K562 (cell line): ENCODE results near the gene UBE2H. TPM values are rescaled to one million over a fixed set of nuclear protein-coding genes. Genes with fewer than 3 reads are reported as not detected.

Experiments used
- ADNP ChIP-seq: fragments of 200-800 bp; sonication (Bioruptor generic); IDR thresholded peaks from 2 replicates; pipeline ENCODE4 v1.6.1; 2016; ENCODE audit warnings: missing genetic modification characterization, missing compliant biosample characterization
- BRCA1 ChIP-seq, 2 experiments: fragments of 450-650 bp in 1 of 2; sonication (generic) in 1 of 2; formaldehyde crosslinking in 1 of 2; IDR thresholded peaks; 2 replicates each; pipeline versions ENCODE4 v1.5.0 to v1.6.1; 2017 to 2020; ENCODE audit warnings: mild to moderate bottlenecking in 1 of 2, missing genetic modification reagents in 1 of 2
- BRD4 ChIP-seq: fragments of 200-600 bp; sonication (generic); IDR thresholded peaks from 2 replicates; pipeline ENCODE4 v1.6.1; 2017; ENCODE audit warnings: inconsistent platforms
- FOXP4 ChIP-seq: sonication (generic); formaldehyde crosslinking; IDR thresholded peaks from 2 replicates; pipeline ENCODE4 v1.8.0; 2022; ENCODE audit warnings: mild to moderate bottlenecking, missing genetic modification reagents, borderline replicate concordance
- GABPA ChIP-seq: fragments of 200-800 bp; sonication (Bioruptor generic); conservative IDR thresholded peaks from 2 replicates; pipeline ENCODE4 v1.6.1; 2016; ENCODE audit warnings: low read depth, missing genetic modification characterization, missing compliant biosample characterization
- GTF2F1 ChIP-seq: IDR thresholded peaks from 2 replicates; pipeline ENCODE4 v1.6.1; 2011; ENCODE audit warnings: low read depth, low read length, improper control_type of control experiment
- HOXB6 ChIP-seq: fragments of 250-450 bp; sonication (Bioruptor Pico); IDR thresholded peaks from 2 replicates; pipeline ENCODE4 v1.5.1; 2022; ENCODE audit warnings: mild to moderate bottlenecking, borderline replicate concordance
- KDM2B ChIP-seq: fragments of 250-450 bp; sonication (Bioruptor Pico); IDR thresholded peaks from 2 replicates; pipeline ENCODE4 v1.8.0; 2021; ENCODE audit warnings: mild to moderate bottlenecking, moderate library complexity
- NR0B1 ChIP-seq: fragments of 450-650 bp; IDR thresholded peaks from one replicate; pipeline ENCODE4 v1.6.1; 2018; ENCODE audit warnings: mild to moderate bottlenecking, moderate library complexity; ENCODE audit not compliant: partially characterized antibody
- PHB ChIP-seq: fragments of 250-450 bp; sonication (Bioruptor Pico); IDR thresholded peaks from 2 replicates; pipeline ENCODE4 v1.5.0; 2021
- PRDM10 ChIP-seq: fragments of 450-650 bp; IDR thresholded peaks from 2 replicates; pipeline ENCODE4 v1.6.1; 2018; ENCODE audit not compliant: partially characterized antibody
- PYGO2 ChIP-seq: fragments of 450-650 bp; IDR thresholded peaks from 2 replicates; pipeline ENCODE4 v1.6.1; 2016; ENCODE audit warnings: mild to moderate bottlenecking, missing genetic modification characterization, moderate library complexity, missing compliant biosample characterization
- ZNF217 ChIP-seq: sonication (generic); formaldehyde crosslinking; IDR thresholded peaks from 2 replicates; pipeline ENCODE4 v1.8.0; 2022; ENCODE audit warnings: mild to moderate bottlenecking, missing genetic modification reagents
- ZNF398 ChIP-seq: fragments of 250-450 bp; sonication (Bioruptor Pico); IDR thresholded peaks from 2 replicates; pipeline ENCODE4 v1.8.0; 2021; ENCODE audit warnings: moderate library complexity, mild to moderate bottlenecking, inconsistent platforms
- ZNF431 ChIP-seq: sonication (generic); formaldehyde crosslinking; IDR thresholded peaks from 2 replicates; pipeline ENCODE4 v1.8.0; 2022; ENCODE audit warnings: mild to moderate bottlenecking, missing genetic modification reagents
- polyA plus RNA-seq, 8 experiments: library from polyadenylated mRNA; depleted of rRNA in 4 of 8; stranded (reverse) in 5 of 8; unstranded in 3 of 8; fragments of >200 nt; fragmentation: Nextera tagmentation in 2 of 8; fragmentation: Illumina TruSeq in 1 of 8; extraction: Ambion mirVana in 2 of 8; extraction: Trizol in 1 of 8; gene quantifications; 2 replicates each; pipeline versions ENCODE4 v1.2.1 to v1.2.3, GENCODE V29; 2011 to 2014; ENCODE audit warnings: inconsistent platforms in 1 of 8, missing spikeins in 1 of 8
- total RNA-seq, 7 experiments: library from RNA; depleted of rRNA in 6 of 7; stranded (reverse); fragments of >200 nt in 6 of 7; fragmentation: Illumina TruSeq in 2 of 7; extraction: Trizol in 2 of 7; gene quantifications; 2 replicates each; pipeline versions ENCODE4 v1.2.1 to v1.2.3, GENCODE V29; 2011 to 2021; ENCODE audit warnings: low replicate concordance in 1 of 7

The UBE2H gene
- total and polyA plus RNA-seq, 9 of the 15 experiments (the other 6 are each of a cell fraction or from before 2014, with no cell fraction given) = 6.3 to 33.0 (median 13.3) TPM

- TF ChIP-seq NR0B1 (no peak), BRD4 (no peak), ADNP (tag) (no peak), GTF2F1 (no peak), ZNF217 (no peak), PRDM10 (peak; percentile 61), KDM2B (CRISPR knock-in tag) (no peak), ZNF398 (CRISPR knock-in tag) (no peak), GABPA (tag) (peak; percentile 57; the same call in 1 of the 2 replicates), PHB (CRISPR knock-in tag) (0 out of 2 replicates have a peak, but pooled peaks have one; percentile 35), PYGO2 (no peak), BRCA1 (IDR thresholded peaks at IDR 0.05) (no peak), BRCA1 (CRISPR knock-in tag; IDR thresholded peaks at IDR 0.05) (no peak), HOXB6 (CRISPR knock-in tag) (no peak), FOXP4 (CRISPR knock-in tag) (no peak), ZNF431 (CRISPR knock-in tag) (0 out of 2 replicates have a peak, but pooled peaks have one; percentile 2)
These were observed 128.2 kb downstream of the UBE2H start (continued) for GRCh38 chr7:129824291-129825208.
